HEK293 (cell line): ENCODE measurements around the gene LRFN3.

Experiments
- BCL11B ChIP-seq: fragments of 450-650 bp; formaldehyde crosslinking; IDR thresholded peaks from 2 replicates; pipeline ENCODE4 v1.5.1; 2016; ENCODE audit warnings: low read depth, missing biosample characterization, missing genetic modification characterization
- GLIS1 ChIP-seq: fragments of 450-650 bp; formaldehyde crosslinking; IDR thresholded peaks from 2 replicates; pipeline ENCODE4 v1.5.1; 2016; ENCODE audit warnings: missing biosample characterization, missing genetic modification characterization
- KLF7 ChIP-seq: fragments of 450-650 bp; formaldehyde crosslinking; IDR thresholded peaks from 2 replicates; pipeline ENCODE4 v1.5.1; 2016; ENCODE audit warnings: missing biosample characterization, missing genetic modification characterization, borderline replicate concordance
- KLF9 ChIP-seq: fragments of 450-650 bp; formaldehyde crosslinking; IDR thresholded peaks from 2 replicates; pipeline ENCODE4 v1.5.1; 2016; ENCODE audit warnings: missing biosample characterization, missing genetic modification characterization, low read depth
- MYNN ChIP-seq: fragments of 450-650 bp; formaldehyde crosslinking; IDR thresholded peaks from 2 replicates; pipeline ENCODE4 v1.5.1; 2016; ENCODE audit warnings: missing biosample characterization, missing genetic modification characterization, borderline replicate concordance
- PRDM1 ChIP-seq: fragments of 450-650 bp; formaldehyde crosslinking; IDR thresholded peaks from 2 replicates; pipeline ENCODE4; 2016; ENCODE audit warnings: missing biosample characterization, missing genetic modification characterization
- SALL2 ChIP-seq: fragments of 450-650 bp; formaldehyde crosslinking; IDR thresholded peaks from 2 replicates; pipeline ENCODE4 v1.5.0; 2017; ENCODE audit warnings: missing biosample characterization, mild to moderate bottlenecking, missing genetic modification characterization, borderline replicate concordance
- SP3 ChIP-seq: fragments of 450-650 bp; formaldehyde crosslinking; IDR thresholded peaks from 2 replicates; pipeline ENCODE4 v1.5.1; 2016; ENCODE audit warnings: missing biosample characterization, missing genetic modification characterization
- ZBTB8A ChIP-seq: fragments of 450-650 bp; formaldehyde crosslinking; IDR thresholded peaks from 2 replicates; pipeline ENCODE4 v1.5.1; 2016; ENCODE audit warnings: missing biosample characterization, missing genetic modification characterization
- ZFHX2 ChIP-seq: fragments of 450-650 bp; formaldehyde crosslinking; conservative IDR thresholded peaks from 2 replicates; pipeline ENCODE4 v1.5.1; 2016; ENCODE audit warnings: missing biosample characterization, missing genetic modification characterization
- ZFP69B ChIP-seq: fragments of 450-650 bp; formaldehyde crosslinking; IDR thresholded peaks from 2 replicates; pipeline ENCODE4 v1.5.1; 2016; ENCODE audit warnings: missing biosample characterization, missing genetic modification characterization
- ZIC2 ChIP-seq: fragments of 450-650 bp; formaldehyde crosslinking; IDR thresholded peaks from 2 replicates; pipeline ENCODE4 v1.5.1; 2016; ENCODE audit warnings: missing biosample characterization, missing genetic modification characterization
- ZNF132 ChIP-seq: fragments of 450-650 bp; formaldehyde crosslinking; IDR thresholded peaks from 2 replicates; pipeline ENCODE4 v1.5.1; 2017; ENCODE audit warnings: missing biosample characterization, missing genetic modification characterization, borderline replicate concordance
- ZNF239 ChIP-seq: fragments of 450-650 bp; formaldehyde crosslinking; IDR thresholded peaks from 2 replicates; pipeline ENCODE4 v1.5.1; 2016; ENCODE audit warnings: missing biosample characterization, missing genetic modification characterization
- ZNF350 ChIP-seq: fragments of 450-650 bp; formaldehyde crosslinking; IDR thresholded peaks from 2 replicates; pipeline ENCODE4 v1.5.0; 2017; ENCODE audit warnings: missing biosample characterization, mild to moderate bottlenecking, missing genetic modification characterization
- ZNF426 ChIP-seq: fragments of 450-650 bp; formaldehyde crosslinking; IDR thresholded peaks from 2 replicates; pipeline ENCODE4 v1.5.1; 2017; ENCODE audit warnings: missing biosample characterization, missing genetic modification characterization, mild to moderate bottlenecking, inconsistent platforms, moderate library complexity
- ZNF530 ChIP-seq: fragments of 450-650 bp; formaldehyde crosslinking; IDR thresholded peaks from 2 replicates; pipeline ENCODE4 v1.5.1; 2016; ENCODE audit warnings: low read depth, missing biosample characterization, missing genetic modification characterization
- ZNF544 ChIP-seq: fragments of 450-650 bp; formaldehyde crosslinking; IDR thresholded peaks from 2 replicates; pipeline ENCODE4 v1.5.0; 2017; ENCODE audit warnings: missing biosample characterization, missing genetic modification characterization
- ZNF561 ChIP-seq: fragments of 450-650 bp; IDR thresholded peaks from 2 replicates; pipeline ENCODE4 v1.5.1; 2018; ENCODE audit warnings: missing biosample characterization, missing genetic modification characterization, borderline replicate concordance
- ZNF571 ChIP-seq: fragments of 450-650 bp; formaldehyde crosslinking; IDR thresholded peaks from 2 replicates; pipeline ENCODE4 v1.5.0; 2017; ENCODE audit warnings: missing biosample characterization, missing genetic modification characterization
- ZNF626 ChIP-seq: fragments of 450-650 bp; sonication (Bioruptor Pico); formaldehyde crosslinking; IDR thresholded peaks from 2 replicates; pipeline ENCODE4 v1.5.1; 2018; ENCODE audit warnings: missing biosample characterization, missing genetic modification characterization, inconsistent platforms
- ZNF707 ChIP-seq: fragments of 450-650 bp; formaldehyde crosslinking; IDR thresholded peaks from 2 replicates; pipeline ENCODE4 v1.5.1; 2016; ENCODE audit warnings: missing biosample characterization, missing genetic modification characterization
- ZNF791 ChIP-seq: fragments of 450-650 bp; formaldehyde crosslinking; IDR thresholded peaks from 2 replicates; pipeline ENCODE4 v1.5.1; 2016; ENCODE audit warnings: missing biosample characterization, missing genetic modification characterization
- ZNF843 ChIP-seq: fragments of 450-650 bp; formaldehyde crosslinking; IDR thresholded peaks from 2 replicates; pipeline ENCODE4 v1.5.1; 2016; ENCODE audit warnings: missing biosample characterization, missing genetic modification characterization
- TF ChIP-seq, protein P1 (sequence below): fragments of 450-650 bp; formaldehyde crosslinking; IDR thresholded peaks from 2 replicates; pipeline ENCODE4 v1.5.1; 2017; ENCODE audit warnings: missing biosample characterization, missing genetic modification characterization
- TF ChIP-seq, protein P2 (sequence below): fragments of 450-650 bp; formaldehyde crosslinking; IDR thresholded peaks from 2 replicates; pipeline ENCODE4 v1.5.1; 2016; ENCODE audit warnings: missing biosample characterization, missing genetic modification characterization
- TF ChIP-seq, protein P3 (sequence below): fragments of 450-650 bp; IDR thresholded peaks from 2 replicates; pipeline ENCODE4 v1.5.1; 2018; ENCODE audit warnings: missing biosample characterization, missing genetic modification characterization
- TF ChIP-seq, protein P4 (sequence below): fragments of 450-650 bp; formaldehyde crosslinking; IDR thresholded peaks from 2 replicates; pipeline ENCODE4 v1.5.1; 2017; ENCODE audit warnings: missing biosample characterization, missing genetic modification characterization
- TF ChIP-seq, protein P5 (sequence below): fragments of 450-650 bp; formaldehyde crosslinking; IDR thresholded peaks from 2 replicates; pipeline ENCODE4 v1.5.1; 2016; ENCODE audit warnings: missing biosample characterization, missing genetic modification characterization, borderline replicate concordance
- TF ChIP-seq, protein P6 (sequence below): fragments of 450-650 bp; formaldehyde crosslinking; IDR thresholded peaks from 2 replicates; pipeline ENCODE4 v1.5.1; 2017; ENCODE audit warnings: missing biosample characterization, missing genetic modification characterization

Gene LRFN3

DNA sequence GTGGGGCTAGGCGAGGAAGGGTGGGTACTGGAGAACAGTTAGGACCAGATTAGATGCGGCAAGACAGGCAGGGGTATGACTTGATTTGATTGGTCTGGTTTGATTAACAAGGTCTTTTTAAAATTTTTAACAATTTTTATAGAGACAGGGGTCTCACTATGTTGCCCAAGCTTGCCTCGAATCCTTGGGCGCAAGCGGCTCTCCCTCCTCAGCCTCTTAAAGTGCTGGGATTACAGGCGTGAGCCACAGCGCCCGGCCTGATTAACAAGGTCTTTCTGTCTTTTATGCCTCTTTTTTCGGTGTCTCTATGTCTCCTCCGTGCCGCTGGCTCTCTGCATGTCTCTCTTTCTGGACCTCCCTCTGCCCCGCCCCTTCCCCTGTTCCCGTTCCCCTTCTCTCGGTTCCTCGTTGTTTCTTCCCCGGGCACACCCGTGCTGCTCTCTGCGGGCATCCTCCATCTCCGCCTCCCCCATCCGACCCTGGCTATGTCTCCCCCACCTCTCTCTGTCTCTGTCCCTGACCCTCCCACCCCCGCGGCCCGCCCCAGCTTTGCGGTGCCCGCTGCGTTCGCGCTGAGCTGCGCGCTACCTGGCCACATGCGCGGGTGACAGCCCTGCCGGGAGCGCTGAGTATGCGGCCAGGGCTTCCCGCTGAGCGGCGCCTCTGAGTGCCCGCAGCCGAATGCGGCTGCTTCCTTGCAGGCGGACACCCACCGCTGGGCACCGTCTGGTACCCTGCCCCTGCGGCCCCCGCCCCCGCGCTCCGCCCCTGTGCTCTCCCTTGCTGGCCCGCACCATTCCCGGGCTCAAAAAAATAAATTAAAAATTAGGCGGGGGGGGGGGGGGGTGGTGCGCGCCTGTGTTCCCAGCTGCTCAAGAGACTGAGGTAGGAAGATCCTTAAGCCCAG lies 50.7 kb downstream of the LRFN3 start (continued):
- TF ChIP-seq, protein P1, sequence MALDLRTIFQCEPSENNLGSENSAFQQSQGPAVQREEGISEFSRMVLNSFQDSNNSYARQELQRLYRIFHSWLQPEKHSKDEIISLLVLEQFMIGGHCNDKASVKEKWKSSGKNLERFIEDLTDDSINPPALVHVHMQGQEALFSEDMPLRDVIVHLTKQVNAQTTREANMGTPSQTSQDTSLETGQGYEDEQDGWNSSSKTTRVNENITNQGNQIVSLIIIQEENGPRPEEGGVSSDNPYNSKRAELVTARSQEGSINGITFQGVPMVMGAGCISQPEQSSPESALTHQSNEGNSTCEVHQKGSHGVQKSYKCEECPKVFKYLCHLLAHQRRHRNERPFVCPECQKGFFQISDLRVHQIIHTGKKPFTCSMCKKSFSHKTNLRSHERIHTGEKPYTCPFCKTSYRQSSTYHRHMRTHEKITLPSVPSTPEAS (tag by site-specific recombination) = 0 out of 2 replicates have a peak, but pooled peaks have one; percentile 11
- TF ChIP-seq ZNF626 (no peak), ZNF544 (tag by site-specific recombination) (no peak), ZNF791 (tag by site-specific recombination) (no peak), SP3 (tag by site-specific recombination) (peak; percentile 91), ZNF571 (tag by site-specific recombination) (no peak), ZFHX2 (tag by site-specific recombination) (peak; percentile 97), ZNF530 (no peak), ZNF426 (tag by site-specific recombination) (no peak), ZNF132 (tag by site-specific recombination) (no peak), KLF7 (tag by site-specific recombination) (peak; percentile 77; the same call in 1 of the 2 replicates), ZIC2 (tag by site-specific recombination) (peak; percentile 100), BCL11B (tag by site-specific recombination) (peak; percentile 74; the same call in 1 of the 2 replicates), ZNF707 (tag by site-specific recombination) (no peak), MYNN (tag by site-specific recombination) (peak; percentile 47; the same call in 1 of the 2 replicates), ZNF561 (no peak; the same call in 1 of the 2 replicates), ZNF239 (tag by site-specific recombination) (no peak), KLF9 (tag by site-specific recombination) (peak; percentile 96), ZNF350 (tag by site-specific recombination) (no peak), ZNF843 (tag by site-specific recombination) (peak; percentile 48; the same call in 1 of the 2 replicates), SALL2 (tag by site-specific recombination) (no peak), ZFP69B (tag by site-specific recombination) (peak; percentile 70), ZBTB8A (tag by site-specific recombination) (peak; percentile 95), PRDM1 (tag by site-specific recombination) (0 out of 2 replicates have a peak, but pooled peaks have one; percentile 4), GLIS1 (tag by site-specific recombination) (peak; percentile 64)
- TF ChIP-seq, protein P2, sequence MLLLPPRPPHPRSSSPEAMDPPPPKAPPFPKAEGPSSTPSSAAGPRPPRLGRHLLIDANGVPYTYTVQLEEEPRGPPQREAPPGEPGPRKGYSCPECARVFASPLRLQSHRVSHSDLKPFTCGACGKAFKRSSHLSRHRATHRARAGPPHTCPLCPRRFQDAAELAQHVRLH (tag by site-specific recombination) = no peak
- TF ChIP-seq, protein P3, sequence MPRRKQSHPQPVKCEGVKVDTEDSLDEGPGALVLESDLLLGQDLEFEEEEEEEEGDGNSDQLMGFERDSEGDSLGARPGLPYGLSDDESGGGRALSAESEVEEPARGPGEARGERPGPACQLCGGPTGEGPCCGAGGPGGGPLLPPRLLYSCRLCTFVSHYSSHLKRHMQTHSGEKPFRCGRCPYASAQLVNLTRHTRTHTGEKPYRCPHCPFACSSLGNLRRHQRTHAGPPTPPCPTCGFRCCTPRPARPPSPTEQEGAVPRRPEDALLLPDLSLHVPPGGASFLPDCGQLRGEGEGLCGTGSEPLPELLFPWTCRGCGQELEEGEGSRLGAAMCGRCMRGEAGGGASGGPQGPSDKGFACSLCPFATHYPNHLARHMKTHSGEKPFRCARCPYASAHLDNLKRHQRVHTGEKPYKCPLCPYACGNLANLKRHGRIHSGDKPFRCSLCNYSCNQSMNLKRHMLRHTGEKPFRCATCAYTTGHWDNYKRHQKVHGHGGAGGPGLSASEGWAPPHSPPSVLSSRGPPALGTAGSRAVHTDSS = no peak
- TF ChIP-seq, protein P4, sequence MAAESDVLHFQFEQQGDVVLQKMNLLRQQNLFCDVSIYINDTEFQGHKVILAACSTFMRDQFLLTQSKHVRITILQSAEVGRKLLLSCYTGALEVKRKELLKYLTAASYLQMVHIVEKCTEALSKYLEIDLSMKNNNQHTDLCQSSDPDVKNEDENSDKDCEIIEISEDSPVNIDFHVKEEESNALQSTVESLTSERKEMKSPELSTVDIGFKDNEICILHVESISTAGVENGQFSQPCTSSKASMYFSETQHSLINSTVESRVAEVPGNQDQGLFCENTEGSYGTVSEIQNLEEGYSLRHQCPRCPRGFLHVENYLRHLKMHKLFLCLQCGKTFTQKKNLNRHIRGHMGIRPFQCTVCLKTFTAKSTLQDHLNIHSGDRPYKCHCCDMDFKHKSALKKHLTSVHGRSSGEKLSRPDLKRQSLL (tag by site-specific recombination) = peak; percentile 83; the same call in 1 of the 2 replicates
- TF ChIP-seq, protein P5, sequence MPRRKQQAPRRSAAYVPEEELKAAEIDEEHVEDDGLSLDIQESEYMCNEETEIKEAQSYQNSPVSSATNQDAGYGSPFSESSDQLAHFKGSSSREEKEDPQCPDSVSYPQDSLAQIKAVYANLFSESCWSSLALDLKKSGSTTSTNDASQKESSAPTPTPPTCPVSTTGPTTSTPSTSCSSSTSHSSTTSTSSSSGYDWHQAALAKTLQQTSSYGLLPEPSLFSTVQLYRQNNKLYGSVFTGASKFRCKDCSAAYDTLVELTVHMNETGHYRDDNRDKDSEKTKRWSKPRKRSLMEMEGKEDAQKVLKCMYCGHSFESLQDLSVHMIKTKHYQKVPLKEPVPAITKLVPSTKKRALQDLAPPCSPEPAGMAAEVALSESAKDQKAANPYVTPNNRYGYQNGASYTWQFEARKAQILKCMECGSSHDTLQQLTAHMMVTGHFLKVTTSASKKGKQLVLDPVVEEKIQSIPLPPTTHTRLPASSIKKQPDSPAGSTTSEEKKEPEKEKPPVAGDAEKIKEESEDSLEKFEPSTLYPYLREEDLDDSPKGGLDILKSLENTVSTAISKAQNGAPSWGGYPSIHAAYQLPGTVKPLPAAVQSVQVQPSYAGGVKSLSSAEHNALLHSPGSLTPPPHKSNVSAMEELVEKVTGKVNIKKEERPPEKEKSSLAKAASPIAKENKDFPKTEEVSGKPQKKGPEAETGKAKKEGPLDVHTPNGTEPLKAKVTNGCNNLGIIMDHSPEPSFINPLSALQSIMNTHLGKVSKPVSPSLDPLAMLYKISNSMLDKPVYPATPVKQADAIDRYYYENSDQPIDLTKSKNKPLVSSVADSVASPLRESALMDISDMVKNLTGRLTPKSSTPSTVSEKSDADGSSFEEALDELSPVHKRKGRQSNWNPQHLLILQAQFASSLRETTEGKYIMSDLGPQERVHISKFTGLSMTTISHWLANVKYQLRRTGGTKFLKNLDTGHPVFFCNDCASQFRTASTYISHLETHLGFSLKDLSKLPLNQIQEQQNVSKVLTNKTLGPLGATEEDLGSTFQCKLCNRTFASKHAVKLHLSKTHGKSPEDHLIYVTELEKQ (tag by site-specific recombination) = no peak
- TF ChIP-seq, protein P6, sequence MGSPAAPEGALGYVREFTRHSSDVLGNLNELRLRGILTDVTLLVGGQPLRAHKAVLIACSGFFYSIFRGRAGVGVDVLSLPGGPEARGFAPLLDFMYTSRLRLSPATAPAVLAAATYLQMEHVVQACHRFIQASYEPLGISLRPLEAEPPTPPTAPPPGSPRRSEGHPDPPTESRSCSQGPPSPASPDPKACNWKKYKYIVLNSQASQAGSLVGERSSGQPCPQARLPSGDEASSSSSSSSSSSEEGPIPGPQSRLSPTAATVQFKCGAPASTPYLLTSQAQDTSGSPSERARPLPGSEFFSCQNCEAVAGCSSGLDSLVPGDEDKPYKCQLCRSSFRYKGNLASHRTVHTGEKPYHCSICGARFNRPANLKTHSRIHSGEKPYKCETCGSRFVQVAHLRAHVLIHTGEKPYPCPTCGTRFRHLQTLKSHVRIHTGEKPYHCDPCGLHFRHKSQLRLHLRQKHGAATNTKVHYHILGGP (tag by site-specific recombination) = no peak
